Neural cell (in vitro differentiated cells): ENCODE data around the gene PKNOX2. TPM values are rescaled to one million over a fixed set of nuclear protein-coding genes. Genes with fewer than 3 reads are reported as not detected.
A peak's percentile ranks its signal among the peaks of the same experiment; 100 is the strongest.

Experiments
- H2AFZ ChIP-seq: fragments of 200-600, 300-800 bp; sonication (generic), shearing (Covaris generic); 2 replicates; pipeline ENCODE4 v1.6.0; 2014; ENCODE audit warnings: low read depth, mild to moderate bottlenecking, antibody characterized with exemption, low read length, moderate library complexity
- H3F3A ChIP-seq: fragments of 200-600 bp; shearing (Covaris generic); 2 replicates; pipeline ENCODE4 v1.6.1; 2016; ENCODE audit warnings: mild to moderate bottlenecking, moderate library complexity, mixed read lengths, antibody characterized with exemption, low read length; ENCODE audit not compliant: insufficient read depth, poor library complexity, severe bottlenecking
- H3K27ac ChIP-seq: fragments of 200-600, 300-800 bp; sonication (generic), shearing (Covaris generic); 2 replicates; pipeline ENCODE4 v1.5.1; 2014; ENCODE audit warnings: mild to moderate bottlenecking, low read length, moderate library complexity
- H3K27me3 ChIP-seq: fragments of 300-800, 200-600 bp; sonication (generic), shearing (Covaris generic); 2 replicates; pipeline ENCODE4 v1.6.0; 2014; ENCODE audit warnings: mild to moderate bottlenecking, low read depth, low read length, moderate library complexity; ENCODE audit not compliant: insufficient read depth
- H3K36me3 ChIP-seq: fragments of 300-800, 200-600 bp; sonication (generic), shearing (Covaris generic); 2 replicates; pipeline ENCODE4 v1.5.1; 2014; ENCODE audit warnings: mild to moderate bottlenecking, antibody characterized with exemption, low read length, moderate library complexity; ENCODE audit not compliant: insufficient read depth
- H3K4me2 ChIP-seq: fragments of 300-800, 200-600 bp; sonication (generic), shearing (Covaris generic); 2 replicates; pipeline ENCODE4 v1.6.0; 2014; ENCODE audit warnings: mild to moderate bottlenecking, low read length
- H3K4me3 ChIP-seq: fragments of 300-800, 200-600 bp; sonication (generic), shearing (Covaris generic); 2 replicates; pipeline ENCODE4 v1.5.1; 2014; ENCODE audit warnings: mild to moderate bottlenecking, low read length, moderate library complexity
- H3K79me2 ChIP-seq: fragments of 200-600 bp; shearing (Covaris generic); replicated peaks from 2 replicates; pipeline ENCODE4 v1.6.0; 2014; ENCODE audit warnings: mild to moderate bottlenecking, low read length, moderate library complexity; ENCODE audit not compliant: insufficient read depth
- H3K9ac ChIP-seq: fragments of 300-800, 200-600 bp; sonication (generic), shearing (Covaris generic); 2 replicates; pipeline ENCODE4 v1.6.1; 2016; ENCODE audit warnings: mild to moderate bottlenecking, low read length, mixed read lengths
- H3K9me2 ChIP-seq: fragments of 200-600 bp; shearing (Covaris generic); 2 replicates; pipeline ENCODE4 v1.6.1; 2016; ENCODE audit warnings: mild to moderate bottlenecking, low read length, mixed read lengths; ENCODE audit not compliant: insufficient read depth
- H3K9me3 ChIP-seq: fragments of 200-600, 300-800 bp; sonication (generic), shearing (Covaris generic); 2 replicates; pipeline ENCODE4 v1.6.1; 2016; ENCODE audit warnings: mild to moderate bottlenecking, mixed run types, low read length, moderate library complexity, mixed read lengths
- H4K20me1 ChIP-seq: fragments of 200-600 bp; shearing (Covaris generic); 2 replicates; pipeline ENCODE4 v1.6.1; 2016; ENCODE audit warnings: mild to moderate bottlenecking, mixed run types; ENCODE audit not compliant: insufficient read depth
- CTCF ChIP-seq: fragments of 450-650 bp; IDR thresholded peaks from 2 replicates; pipeline ENCODE4 v1.5.1; 2014; ENCODE audit warnings: antibody characterized with exemption, mild to moderate bottlenecking, moderate library complexity; ENCODE audit not compliant: poor library complexity, severe bottlenecking
- EP300 ChIP-seq: fragments of 450-650 bp; conservative IDR thresholded peaks from 2 replicates; pipeline ENCODE4 v1.6.1; 2014; ENCODE audit warnings: antibody characterized with exemption, mild to moderate bottlenecking, moderate library complexity; ENCODE audit not compliant: poor library complexity, severe bottlenecking
- EZH2 ChIP-seq: fragments of 200-600, 300-800 bp; shearing (Covaris generic), sonication (generic); IDR thresholded peaks from 2 replicates; pipeline ENCODE4 v1.6.1; 2014; ENCODE audit warnings: antibody characterized with exemption, low read length, borderline replicate concordance, mild to moderate bottlenecking; ENCODE audit not compliant: insufficient read depth, poor library complexity, severe bottlenecking
- MXI1 ChIP-seq: fragments of 450-650 bp; conservative IDR thresholded peaks from 2 replicates; pipeline ENCODE4 v1.6.1; 2014; ENCODE audit warnings: antibody characterized with exemption, mild to moderate bottlenecking; ENCODE audit not compliant: poor library complexity, severe bottlenecking
- POLR2AphosphoS5 ChIP-seq: IDR thresholded peaks from 2 replicates; pipeline ENCODE4 v1.6.1; 2012
- RAD21 ChIP-seq: fragments of 450-650 bp; conservative IDR thresholded peaks from 2 replicates; pipeline ENCODE4 v1.6.1; 2014; ENCODE audit warnings: antibody characterized with exemption, mild to moderate bottlenecking, moderate library complexity
- REST ChIP-seq: IDR thresholded peaks from 2 replicates; pipeline ENCODE4 v1.6.1; 2012; ENCODE audit warnings: borderline replicate concordance
- SMC3 ChIP-seq: fragments of 450-650 bp; conservative IDR thresholded peaks from 2 replicates; pipeline ENCODE4 v1.6.1; 2014; ENCODE audit warnings: antibody characterized with exemption, mild to moderate bottlenecking, moderate library complexity; ENCODE audit not compliant: poor library complexity
- TAF1 ChIP-seq: IDR thresholded peaks from 2 replicates; pipeline ENCODE4 v1.6.1; 2012; ENCODE audit warnings: low read depth
- polyA plus RNA-seq: library from polyadenylated mRNA; depleted of rRNA; stranded (reverse); fragments of >200 nt; gene quantifications from 2 replicates; pipeline ENCODE4 v1.2.3, GENCODE V29; 2014

Gene PKNOX2
- polyA plus RNA-seq, 1 donor from 2014 or later, result 0.99 TPM

DNA sequence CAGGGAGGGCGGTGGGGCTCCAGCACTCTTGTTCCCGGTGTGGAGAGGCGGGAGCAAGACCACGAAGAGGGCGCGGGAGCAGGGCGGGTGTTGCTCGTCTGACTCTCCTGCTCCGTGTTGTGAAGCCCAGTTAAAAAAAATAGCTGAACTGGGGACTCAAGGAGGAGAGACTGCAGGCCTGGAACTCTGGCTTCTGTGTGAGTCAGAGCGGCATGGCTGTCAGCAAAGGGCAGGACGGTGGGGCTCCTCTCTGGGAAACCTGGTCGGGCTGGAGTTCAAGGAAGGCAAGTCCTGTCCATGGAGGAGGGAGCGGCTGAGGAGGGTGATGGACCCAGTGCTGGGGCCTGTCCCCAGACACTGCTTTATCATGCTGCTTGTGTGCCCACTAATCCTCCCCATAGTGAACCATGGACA is 179.2 kb downstream of the PKNOX2 start:
- Histone ChIP-seq H3K4me3 (no peak overlapping the region), H4K20me1 (no peaks in the 10 kb centered on the region), H3K4me2 (no peak overlapping the region), H3K36me3 (no peaks in the 10 kb centered on the region), H3K9ac (no peak overlapping the region), H2AFZ (no peak overlapping the region), H3K79me2 (no peaks in the 10 kb centered on the region), H3K9me3 (no peaks in the 10 kb centered on the region), H3K9me2 (no peaks in the 10 kb centered on the region), H3K27me3 (no peaks in the 10 kb centered on the region), H3K27ac (peak overlapping the region; percentile 8), H3F3A (no peaks in the 10 kb centered on the region)
- TF ChIP-seq MXI1 (no peak), EZH2 (no peak), SMC3 (no peak), POLR2AphosphoS5 (no peak), REST (no peak), TAF1 (no peak), RAD21 (no peak), EP300 (no peak), CTCF (no peak)

DNA sequence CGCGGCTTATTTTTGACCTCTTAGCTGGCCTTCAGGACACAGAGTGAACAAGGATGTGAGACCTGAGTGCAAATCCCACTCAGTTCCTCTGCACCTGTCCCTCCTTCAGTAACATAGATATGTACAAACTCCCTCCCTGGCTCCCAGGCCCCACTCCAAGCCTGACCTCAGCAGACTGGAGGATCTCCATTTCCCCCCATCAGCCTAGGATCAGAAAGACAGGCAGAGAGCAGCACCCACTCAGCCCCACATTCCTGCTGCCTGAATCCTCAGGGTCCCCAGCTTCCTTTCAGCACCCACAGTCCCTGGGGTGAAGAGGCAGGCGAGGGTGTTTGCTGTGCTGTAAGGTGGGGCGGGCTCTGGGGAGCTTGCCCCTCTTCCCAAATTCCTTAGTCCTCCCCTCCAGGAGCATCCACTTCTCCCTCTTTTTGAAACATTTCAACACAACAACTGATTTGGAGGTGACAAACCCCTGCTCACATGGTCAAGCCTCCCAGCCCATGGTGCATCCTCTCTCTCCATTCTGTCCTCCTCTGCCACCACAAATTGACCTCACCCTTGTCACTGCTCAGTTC is 180.4 kb downstream of the PKNOX2 start:
- H4K20me1 ChIP-seq, result no peaks in the 10 kb centered on the region
- H3K27ac ChIP-seq, result peak overlapping the region; percentile 73
- H3K4me2 ChIP-seq, result no peak overlapping the region
- peak overlapping the region; percentile 34 for H3K4me3 ChIP-seq
- no peaks in the 10 kb centered on the region for H3K9me2 ChIP-seq
- no peaks in the 10 kb centered on the region for H3K79me2 ChIP-seq
- peak overlapping the region; percentile 41 for H3K9ac ChIP-seq
- TF ChIP-seq REST (no peak), EP300 (no peak), TAF1 (no peak), POLR2AphosphoS5 (no peak), RAD21 (no peak), MXI1 (no peak), SMC3 (no peak), EZH2 (no peak), CTCF (no peak)
- H3K36me3 ChIP-seq, result no peaks in the 10 kb centered on the region
- H3K27me3 ChIP-seq, result no peaks in the 10 kb centered on the region
- H3K9me3 ChIP-seq, result no peaks in the 10 kb centered on the region
- H3F3A ChIP-seq, result no peaks in the 10 kb centered on the region
- no peak overlapping the region for H2AFZ ChIP-seq
